WTC11 (cell line): ENCODE data around the gene MOXD1. TPM values are rescaled to one million over a fixed set of nuclear protein-coding genes. Genes with fewer than 3 reads are reported as not detected.

ENCODE experiments used
- ATAC-seq: fragments of 200-7000 bp; cut with Tn5 transposase; 2 replicates; pipeline ENCODE4 v1.10.0; 2021; ENCODE audit warnings: mild to moderate bottlenecking, moderate library complexity
- CTCF ChIA-PET: fragments of 300-600 bp; sonication (Branson Sonifier 250); formaldehyde crosslinking; loops from one replicate; lab custom pipeline; 2021; ENCODE audit warnings: antibody characterized with exemption; lab: Charles Lee
- POLR2A ChIA-PET: fragments of 350-600 bp; sonication (Branson Sonifier 250); formaldehyde crosslinking; loops from one replicate; lab custom pipeline; 2021; ENCODE audit warnings: antibody characterized with exemption; lab: Charles Lee
- DNase-seq: peaks from one replicate; pipeline ENCODE4 v3.0.0; 2021; ENCODE audit warnings: low spot score
- H3K27ac Mint-ChIP-seq: 2 replicates; pipeline ENCODE4 v1.8.0; 2021; ENCODE audit warnings: mixed read lengths
- H3K27me3 Mint-ChIP-seq: 2 replicates; pipeline ENCODE4 v1.8.0; 2021; ENCODE audit warnings: low read depth, mild to moderate bottlenecking, moderate library complexity, mixed read lengths
- H3K36me3 Mint-ChIP-seq: 2 replicates; pipeline ENCODE4 v1.8.0; 2021; ENCODE audit warnings: mixed read lengths
- H3K4me1 Mint-ChIP-seq: 2 replicates; pipeline ENCODE4 v1.8.0; 2022; ENCODE audit warnings: mixed read lengths
- H3K4me3 Mint-ChIP-seq: 2 replicates; pipeline ENCODE4 v1.8.0; 2021; ENCODE audit warnings: mild to moderate bottlenecking, moderate library complexity, mixed read lengths
- H3K9me3 Mint-ChIP-seq: 2 replicates; pipeline ENCODE4 v1.8.0; 2021; ENCODE audit warnings: mixed read lengths
- CREM ChIP-seq: sonication (generic); formaldehyde crosslinking; IDR thresholded peaks from 2 replicates; pipeline ENCODE4 v1.8.1; 2022; ENCODE audit warnings: mild to moderate bottlenecking, missing genetic modification reagents, moderate library complexity
- E2F5 ChIP-seq: sonication (generic); formaldehyde crosslinking; IDR thresholded peaks from 2 replicates; pipeline ENCODE4 v1.8.1; 2022; ENCODE audit warnings: mild to moderate bottlenecking, moderate library complexity, missing genetic modification reagents
- FOXK1 ChIP-seq: sonication (generic); formaldehyde crosslinking; IDR thresholded peaks from 2 replicates; pipeline ENCODE4 v1.8.0; 2022; ENCODE audit warnings: mild to moderate bottlenecking, moderate library complexity, missing genetic modification reagents
- GTF2I ChIP-seq: fragments of 250-450 bp; sonication (Bioruptor Pico); conservative IDR thresholded peaks from 2 replicates; pipeline ENCODE4 v1.4.0; 2021; ENCODE audit warnings: mild to moderate bottlenecking
- IRF2 ChIP-seq: sonication (generic); formaldehyde crosslinking; IDR thresholded peaks from 2 replicates; pipeline ENCODE4 v1.8.0; 2022; ENCODE audit warnings: low read depth, missing genetic modification reagents, borderline replicate concordance
- NFE2L1 ChIP-seq: sonication (generic); formaldehyde crosslinking; IDR thresholded peaks from 2 replicates; pipeline ENCODE4 v1.8.1; 2023; ENCODE audit warnings: missing genetic modification reagents
- NR3C1 ChIP-seq: sonication (generic); formaldehyde crosslinking; conservative IDR thresholded peaks from 2 replicates; pipeline ENCODE4 v1.8.1; 2023; ENCODE audit warnings: low read depth, mild to moderate bottlenecking, missing genetic modification reagents
- PRDM15 ChIP-seq: sonication (generic); formaldehyde crosslinking; IDR thresholded peaks from 2 replicates; pipeline ENCODE4 v1.8.0; 2022; ENCODE audit warnings: missing genetic modification reagents
- SMAD3 ChIP-seq: sonication (generic); formaldehyde crosslinking; IDR thresholded peaks from 2 replicates; pipeline ENCODE4 v1.8.0; 2022; ENCODE audit warnings: missing genetic modification reagents, mild to moderate bottlenecking, borderline replicate concordance
- SOX15 ChIP-seq: fragments of 250-450 bp; sonication (Bioruptor Pico); IDR thresholded peaks from 2 replicates; pipeline ENCODE4 v1.9.0; 2021; ENCODE audit warnings: mild to moderate bottlenecking
- ZMAT4 ChIP-seq: fragments of 250-450 bp; sonication (Bioruptor Pico); IDR thresholded peaks from 2 replicates; pipeline ENCODE4 v1.9.0; 2021; ENCODE audit warnings: mild to moderate bottlenecking
- ZNF138 ChIP-seq: sonication (generic); formaldehyde crosslinking; conservative IDR thresholded peaks from 2 replicates; pipeline ENCODE4 v1.8.1; 2022; ENCODE audit warnings: mild to moderate bottlenecking, moderate library complexity, missing genetic modification reagents
- ZSCAN18 ChIP-seq: fragments of 250-450 bp; sonication (Bioruptor Pico); IDR thresholded peaks from 2 replicates; pipeline ENCODE4 v2.1.2; 2022; ENCODE audit warnings: mild to moderate bottlenecking, moderate library complexity
- total RNA-seq: library from RNA; stranded (reverse); gene quantifications from 3 replicates; pipeline ENCODE4 v1.2.3, GENCODE V29; 2021
- TF ChIP-seq, protein P1 (sequence below): sonication (generic); formaldehyde crosslinking; IDR thresholded peaks from 2 replicates; pipeline ENCODE4 v1.8.1; 2022; ENCODE audit warnings: mild to moderate bottlenecking, missing genetic modification reagents, moderate library complexity, borderline replicate concordance
- TF ChIP-seq, protein P2 (sequence below): fragments of 250-450 bp; sonication (Bioruptor Pico); IDR thresholded peaks from 2 replicates; pipeline ENCODE4 v1.8.0; 2021; ENCODE audit warnings: mild to moderate bottlenecking
- TF ChIP-seq, protein P3 (sequence below): sonication (generic); formaldehyde crosslinking; IDR thresholded peaks from 2 replicates; pipeline ENCODE4 v1.8.0; 2022; ENCODE audit warnings: mild to moderate bottlenecking, missing genetic modification reagents
- TF ChIP-seq, protein P4 (sequence below): fragments of 250-450 bp; sonication (Bioruptor Pico); IDR thresholded peaks from 2 replicates; pipeline ENCODE4 v1.9.0; 2021; ENCODE audit warnings: mild to moderate bottlenecking, borderline replicate concordance

The MOXD1 gene
- total RNA-seq, 1 experiment from 2014 or later, result 1.7 TPM

DNA sequence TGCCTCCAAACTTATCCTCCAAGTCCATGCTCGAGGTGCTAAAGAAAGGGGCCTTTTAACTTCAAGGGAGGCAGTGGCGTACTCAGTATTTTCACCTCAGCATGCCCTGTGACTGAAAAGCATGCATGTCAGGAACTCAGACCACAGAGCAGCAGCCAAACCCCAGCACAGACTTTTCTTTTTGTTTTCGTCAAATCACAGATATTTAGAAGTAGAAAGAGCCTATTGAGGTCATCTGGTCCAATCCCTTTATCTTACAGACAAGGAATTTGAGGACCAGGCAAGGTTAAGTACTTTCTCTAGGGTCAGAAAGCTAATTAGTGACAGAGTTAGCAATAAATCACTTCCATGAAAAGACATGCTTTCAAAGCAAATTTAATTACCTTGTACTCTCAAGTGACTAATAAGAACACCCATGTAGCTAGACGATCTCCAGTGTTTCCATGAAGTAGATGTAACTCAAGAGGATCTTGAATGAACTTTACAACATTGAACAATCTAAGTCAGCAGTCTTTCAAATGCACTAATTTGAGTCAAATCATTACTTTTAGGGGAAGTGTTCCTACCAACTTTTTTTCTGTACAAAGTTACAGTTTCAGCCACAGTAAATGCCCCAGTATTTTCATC is 35.9 kb downstream of the MOXD1 start (continued):
- TF ChIP-seq, protein P1, sequence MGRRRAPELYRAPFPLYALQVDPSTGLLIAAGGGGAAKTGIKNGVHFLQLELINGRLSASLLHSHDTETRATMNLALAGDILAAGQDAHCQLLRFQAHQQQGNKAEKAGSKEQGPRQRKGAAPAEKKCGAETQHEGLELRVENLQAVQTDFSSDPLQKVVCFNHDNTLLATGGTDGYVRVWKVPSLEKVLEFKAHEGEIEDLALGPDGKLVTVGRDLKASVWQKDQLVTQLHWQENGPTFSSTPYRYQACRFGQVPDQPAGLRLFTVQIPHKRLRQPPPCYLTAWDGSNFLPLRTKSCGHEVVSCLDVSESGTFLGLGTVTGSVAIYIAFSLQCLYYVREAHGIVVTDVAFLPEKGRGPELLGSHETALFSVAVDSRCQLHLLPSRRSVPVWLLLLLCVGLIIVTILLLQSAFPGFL (CRISPR knock-in tag), result no peak
- no peak for TF ChIP-seq SMAD3
- TF ChIP-seq IRF2 (CRISPR knock-in tag), result no peak
- no peak for TF ChIP-seq ZNF138 (CRISPR knock-in tag)
- no peak for TF ChIP-seq E2F5 (CRISPR knock-in tag)
- TF ChIP-seq NR3C1 (CRISPR knock-in tag), result no peak
- no peak for TF ChIP-seq ZMAT4 (CRISPR knock-in tag)

DNA sequence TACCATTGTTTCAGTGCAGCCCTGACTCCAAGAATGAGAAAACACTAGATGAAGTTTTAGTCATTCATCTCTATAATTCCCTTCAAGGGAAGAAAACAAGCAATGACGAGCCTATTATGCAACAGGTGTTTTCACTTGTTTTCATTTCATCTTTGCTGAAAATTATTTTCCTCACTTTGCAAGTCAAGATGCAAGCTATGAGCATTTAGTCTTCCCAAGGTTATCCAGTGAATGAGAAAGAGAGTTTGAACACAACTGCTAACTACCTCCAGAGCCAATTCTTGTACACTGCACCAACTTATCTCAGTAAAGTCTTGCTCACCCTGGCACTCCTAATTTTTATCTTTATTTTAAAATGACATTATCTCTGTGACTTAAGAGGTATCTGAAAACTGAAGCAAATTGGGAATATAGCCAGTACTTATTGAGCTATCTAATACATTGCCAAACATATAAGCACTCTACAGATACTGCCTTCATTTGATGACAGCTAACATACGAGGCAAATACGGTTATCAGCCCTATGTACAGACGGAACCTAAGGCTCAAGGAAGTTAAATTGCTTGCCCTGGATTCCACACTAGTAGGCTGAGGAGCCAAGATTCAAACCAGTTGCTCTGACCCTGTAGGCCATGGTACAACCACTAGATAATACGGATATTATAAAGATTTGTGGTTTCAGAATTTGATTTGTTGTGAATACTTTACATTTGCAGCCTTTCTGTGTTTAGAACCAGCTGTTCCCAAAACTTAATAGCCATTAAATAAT is 36.8 kb downstream of the MOXD1 start:
- Mint-ChIP-seq H3K4me1 (0 out of 2 replicates have a peak, but pooled peaks cover 2% of the 10 kb centered on the region), H3K27ac (no peak overlapping the region), H3K27me3 (no peaks in the 10 kb centered on the region), H3K36me3 (no peaks in the 10 kb centered on the region), H3K9me3 (no peaks in the 10 kb centered on the region), H3K4me3 (no peak overlapping the region)
- POLR2A ChIA-PET, result no interaction called here
- ATAC-seq, result no peak
- DNase-seq, result no peak
- CTCF ChIA-PET, result no interaction called here
- TF ChIP-seq, protein P2, sequence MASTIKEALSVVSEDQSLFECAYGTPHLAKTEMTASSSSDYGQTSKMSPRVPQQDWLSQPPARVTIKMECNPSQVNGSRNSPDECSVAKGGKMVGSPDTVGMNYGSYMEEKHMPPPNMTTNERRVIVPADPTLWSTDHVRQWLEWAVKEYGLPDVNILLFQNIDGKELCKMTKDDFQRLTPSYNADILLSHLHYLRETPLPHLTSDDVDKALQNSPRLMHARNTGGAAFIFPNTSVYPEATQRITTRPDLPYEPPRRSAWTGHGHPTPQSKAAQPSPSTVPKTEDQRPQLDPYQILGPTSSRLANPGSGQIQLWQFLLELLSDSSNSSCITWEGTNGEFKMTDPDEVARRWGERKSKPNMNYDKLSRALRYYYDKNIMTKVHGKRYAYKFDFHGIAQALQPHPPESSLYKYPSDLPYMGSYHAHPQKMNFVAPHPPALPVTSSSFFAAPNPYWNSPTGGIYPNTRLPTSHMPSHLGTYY (CRISPR knock-in tag), result no peak
- TF ChIP-seq, protein P3, sequence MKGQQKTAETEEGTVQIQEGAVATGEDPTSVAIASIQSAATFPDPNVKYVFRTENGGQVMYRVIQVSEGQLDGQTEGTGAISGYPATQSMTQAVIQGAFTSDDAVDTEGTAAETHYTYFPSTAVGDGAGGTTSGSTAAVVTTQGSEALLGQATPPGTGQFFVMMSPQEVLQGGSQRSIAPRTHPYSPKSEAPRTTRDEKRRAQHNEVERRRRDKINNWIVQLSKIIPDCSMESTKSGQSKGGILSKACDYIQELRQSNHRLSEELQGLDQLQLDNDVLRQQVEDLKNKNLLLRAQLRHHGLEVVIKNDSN (CRISPR knock-in tag), result no peak
- TF ChIP-seq ZSCAN18 (CRISPR knock-in tag) (no peak), SOX15 (CRISPR knock-in tag) (no peak), NFE2L1 (CRISPR knock-in tag) (no peak), FOXK1 (CRISPR knock-in tag) (no peak), CREM (CRISPR knock-in tag) (no peak), PRDM15 (CRISPR knock-in tag) (no peak), GTF2I (CRISPR knock-in tag) (no peak)
- TF ChIP-seq, protein P4, sequence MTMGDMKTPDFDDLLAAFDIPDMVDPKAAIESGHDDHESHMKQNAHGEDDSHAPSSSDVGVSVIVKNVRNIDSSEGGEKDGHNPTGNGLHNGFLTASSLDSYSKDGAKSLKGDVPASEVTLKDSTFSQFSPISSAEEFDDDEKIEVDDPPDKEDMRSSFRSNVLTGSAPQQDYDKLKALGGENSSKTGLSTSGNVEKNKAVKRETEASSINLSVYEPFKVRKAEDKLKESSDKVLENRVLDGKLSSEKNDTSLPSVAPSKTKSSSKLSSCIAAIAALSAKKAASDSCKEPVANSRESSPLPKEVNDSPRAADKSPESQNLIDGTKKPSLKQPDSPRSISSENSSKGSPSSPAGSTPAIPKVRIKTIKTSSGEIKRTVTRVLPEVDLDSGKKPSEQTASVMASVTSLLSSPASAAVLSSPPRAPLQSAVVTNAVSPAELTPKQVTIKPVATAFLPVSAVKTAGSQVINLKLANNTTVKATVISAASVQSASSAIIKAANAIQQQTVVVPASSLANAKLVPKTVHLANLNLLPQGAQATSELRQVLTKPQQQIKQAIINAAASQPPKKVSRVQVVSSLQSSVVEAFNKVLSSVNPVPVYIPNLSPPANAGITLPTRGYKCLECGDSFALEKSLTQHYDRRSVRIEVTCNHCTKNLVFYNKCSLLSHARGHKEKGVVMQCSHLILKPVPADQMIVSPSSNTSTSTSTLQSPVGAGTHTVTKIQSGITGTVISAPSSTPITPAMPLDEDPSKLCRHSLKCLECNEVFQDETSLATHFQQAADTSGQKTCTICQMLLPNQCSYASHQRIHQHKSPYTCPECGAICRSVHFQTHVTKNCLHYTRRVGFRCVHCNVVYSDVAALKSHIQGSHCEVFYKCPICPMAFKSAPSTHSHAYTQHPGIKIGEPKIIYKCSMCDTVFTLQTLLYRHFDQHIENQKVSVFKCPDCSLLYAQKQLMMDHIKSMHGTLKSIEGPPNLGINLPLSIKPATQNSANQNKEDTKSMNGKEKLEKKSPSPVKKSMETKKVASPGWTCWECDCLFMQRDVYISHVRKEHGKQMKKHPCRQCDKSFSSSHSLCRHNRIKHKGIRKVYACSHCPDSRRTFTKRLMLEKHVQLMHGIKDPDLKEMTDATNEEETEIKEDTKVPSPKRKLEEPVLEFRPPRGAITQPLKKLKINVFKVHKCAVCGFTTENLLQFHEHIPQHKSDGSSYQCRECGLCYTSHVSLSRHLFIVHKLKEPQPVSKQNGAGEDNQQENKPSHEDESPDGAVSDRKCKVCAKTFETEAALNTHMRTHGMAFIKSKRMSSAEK, result no peak
